HCT116 (cell line): Measurements from ENCODE around the gene PRPF40A.

ENCODE experiments used
- SP1 ChIP-seq: IDR thresholded peaks from 2 replicates; pipeline ENCODE4 v1.6.1; 2012; ENCODE audit warnings: low read depth
- TF ChIP-seq, protein P1 (sequence below), 3 experiments: fragments of 200-600 bp in 1 of 3; sonication (generic) in 1 of 3; IDR thresholded peaks in 2 of 3; conservative IDR thresholded peaks in 1 of 3; 2 replicates each; pipeline ENCODE4 v1.5.1; 2012 to 2017; ENCODE audit warnings: low read depth in 2 of 3, low read length in 2 of 3, antibody characterized with exemption in 1 of 3, borderline replicate concordance in 1 of 3, control low read depth in 1 of 3, mild to moderate bottlenecking in 1 of 3, mixed read lengths in 1 of 3, mixed run types in 1 of 3, moderate library complexity in 1 of 3; ENCODE audit not compliant: insufficient read depth in 1 of 3

DNA sequence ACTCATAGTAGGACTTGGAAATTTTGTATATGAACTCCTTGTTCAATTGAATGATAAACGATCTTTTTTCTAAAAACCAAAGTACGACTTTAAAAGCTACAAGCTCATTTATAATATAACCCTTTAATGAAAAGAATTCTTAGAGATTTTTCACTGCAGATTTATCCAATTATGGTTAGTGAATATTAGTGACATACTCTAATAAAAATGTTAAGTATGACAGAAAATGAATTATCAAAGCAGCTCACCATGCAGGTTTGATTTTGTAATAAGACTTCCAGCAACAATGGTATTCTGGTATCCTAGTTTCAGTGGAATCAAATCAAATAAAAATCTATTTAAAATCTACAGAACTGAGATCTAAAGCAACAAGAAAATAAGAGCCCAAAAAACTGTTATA lies 38.5 kb downstream of the PRPF40A start:
- TF ChIP-seq, protein P1, sequence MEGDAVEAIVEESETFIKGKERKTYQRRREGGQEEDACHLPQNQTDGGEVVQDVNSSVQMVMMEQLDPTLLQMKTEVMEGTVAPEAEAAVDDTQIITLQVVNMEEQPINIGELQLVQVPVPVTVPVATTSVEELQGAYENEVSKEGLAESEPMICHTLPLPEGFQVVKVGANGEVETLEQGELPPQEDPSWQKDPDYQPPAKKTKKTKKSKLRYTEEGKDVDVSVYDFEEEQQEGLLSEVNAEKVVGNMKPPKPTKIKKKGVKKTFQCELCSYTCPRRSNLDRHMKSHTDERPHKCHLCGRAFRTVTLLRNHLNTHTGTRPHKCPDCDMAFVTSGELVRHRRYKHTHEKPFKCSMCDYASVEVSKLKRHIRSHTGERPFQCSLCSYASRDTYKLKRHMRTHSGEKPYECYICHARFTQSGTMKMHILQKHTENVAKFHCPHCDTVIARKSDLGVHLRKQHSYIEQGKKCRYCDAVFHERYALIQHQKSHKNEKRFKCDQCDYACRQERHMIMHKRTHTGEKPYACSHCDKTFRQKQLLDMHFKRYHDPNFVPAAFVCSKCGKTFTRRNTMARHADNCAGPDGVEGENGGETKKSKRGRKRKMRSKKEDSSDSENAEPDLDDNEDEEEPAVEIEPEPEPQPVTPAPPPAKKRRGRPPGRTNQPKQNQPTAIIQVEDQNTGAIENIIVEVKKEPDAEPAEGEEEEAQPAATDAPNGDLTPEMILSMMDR (IDR thresholded peaks at IDR 0.05 in 2 of 3, conservative IDR thresholded peaks at IDR 0.05 in 1 of 3; ENCODE audit: borderline replicate concordance in 1 of 3, insufficient read depth in 1 of 3, low read depth in 2 of 3, low read length in 2 of 3): no peak
- no peak for TF ChIP-seq SP1
